GM18508 (cell line): Measurements from ENCODE around the gene MAP3K20.
"Not testable (repeated sequence)": the region's sequence is repeated elsewhere in the genome, so short reads cannot be mapped to it uniquely, and the experiment has no call there.

Source experiments
- ATAC-seq: cut with Tn5 transposase; IDR thresholded peaks from one replicate; pipeline ENCODE4 v1.9.1; 2021; ENCODE audit warnings: moderate number of reproducible peaks; ENCODE audit not compliant: insufficient read depth, unreplicated experiment

MAP3K20 gene

DNA sequence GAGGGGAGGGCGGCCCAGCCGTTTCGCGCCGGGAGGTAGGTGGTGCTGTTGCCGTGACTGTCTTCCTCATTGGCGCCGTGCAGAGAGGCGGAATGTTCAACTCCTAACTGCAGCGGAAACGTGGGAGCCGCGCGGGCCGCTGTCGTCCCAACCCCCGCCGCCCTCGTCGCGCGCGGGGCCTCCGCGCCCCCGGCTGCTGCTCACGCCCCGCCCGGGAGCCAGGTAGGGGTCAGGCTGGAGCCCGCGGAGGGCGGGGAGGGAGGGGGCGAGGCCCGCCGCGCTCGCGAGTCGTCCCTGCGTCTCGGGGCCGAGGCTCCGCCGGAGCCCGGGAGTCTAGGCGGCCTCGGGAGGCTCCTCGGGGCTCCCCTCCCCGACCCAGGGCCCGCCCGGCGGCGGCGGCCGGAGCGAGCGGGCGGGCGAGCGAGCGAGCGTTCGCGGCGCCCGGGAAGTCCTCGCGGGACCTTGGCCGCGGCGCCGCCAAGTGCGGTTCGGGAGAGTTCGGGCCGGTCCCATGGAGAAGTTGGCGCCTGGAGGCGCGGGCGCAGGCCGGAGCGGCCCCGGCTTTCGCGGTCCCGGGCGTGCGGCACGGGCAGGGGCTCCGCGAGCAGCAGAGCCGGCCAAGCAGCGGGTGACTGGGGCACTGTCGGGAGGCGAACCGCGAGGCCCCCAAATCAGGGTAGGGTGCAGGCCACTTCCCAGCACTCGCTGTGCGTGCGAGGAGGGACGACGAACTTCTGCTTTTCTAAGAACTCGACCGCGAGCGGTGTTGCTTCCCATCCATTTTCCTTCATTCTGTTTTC is at the start of gene MAP3K20:
Gene MAP3K20, plus strand, starts transcription at position 66 of the 800 bp plus-strand sequence. CDS start 15,186 bp downstream, outside the sequence.
- no peak for ATAC-seq

DNA sequence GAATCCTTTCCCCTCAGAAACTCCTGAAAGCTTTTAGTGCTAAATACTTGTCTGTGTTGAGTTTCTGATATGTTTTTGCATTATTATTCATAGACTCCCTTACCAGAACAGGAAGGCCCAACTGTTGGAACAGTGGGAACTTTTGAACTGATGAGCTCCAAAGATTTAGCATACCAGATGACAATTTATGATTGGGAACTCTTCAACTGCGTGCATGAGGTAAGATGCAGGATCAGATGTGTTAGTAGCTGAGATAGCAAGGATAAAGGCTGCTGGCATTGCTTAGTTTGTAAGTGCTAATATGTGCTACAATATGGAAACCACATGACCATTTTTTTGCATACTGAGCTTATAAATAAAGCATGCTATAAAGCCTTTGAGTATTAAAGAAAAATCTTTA is 49.2 kb upstream of the MAP3K20 start:
- ATAC-seq, result no peak

DNA sequence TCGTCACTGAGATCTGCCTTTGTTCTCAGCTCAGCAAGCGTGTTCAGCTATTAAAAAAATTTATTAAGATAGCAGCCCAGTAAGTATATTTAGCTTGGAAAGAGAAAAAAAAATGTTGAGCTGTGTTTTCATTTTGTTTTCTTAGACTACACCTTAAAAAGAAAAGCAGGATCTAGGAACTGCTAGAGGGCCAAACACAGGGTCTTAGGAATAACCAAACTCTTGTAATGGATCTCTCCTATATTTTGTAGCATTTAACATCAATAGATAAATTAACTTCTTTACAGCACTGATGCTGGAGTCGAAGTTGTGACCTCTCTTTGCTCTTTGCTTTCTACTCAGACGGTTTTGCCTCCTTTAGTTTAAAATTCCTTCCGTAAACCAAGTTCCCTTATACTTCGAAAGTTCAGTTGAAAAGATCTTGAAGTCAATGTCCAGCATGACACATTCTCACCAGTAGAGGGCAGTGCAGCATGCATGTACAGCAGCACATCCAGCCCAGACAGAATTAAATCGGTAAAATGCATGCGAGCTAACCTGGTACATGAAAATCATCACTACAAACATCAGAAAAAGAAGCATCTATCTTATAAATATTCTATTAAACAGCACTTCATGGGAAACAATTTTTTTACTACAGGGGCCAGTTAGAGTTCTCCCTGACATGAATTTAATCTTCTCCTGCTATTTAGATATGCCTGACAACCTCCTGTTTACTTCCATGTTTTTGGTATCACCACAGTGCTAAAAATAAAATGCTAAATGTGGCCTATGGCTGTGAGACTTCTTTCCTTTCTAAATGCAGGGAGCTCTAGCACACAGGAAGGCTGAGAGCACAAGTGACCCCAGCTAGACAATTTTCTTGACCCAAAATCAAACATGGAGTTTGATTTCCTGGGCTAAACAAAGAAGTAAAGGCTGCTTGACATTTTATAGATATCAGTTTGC is 48.2 kb upstream of the MAP3K20 start:
- no peak for ATAC-seq

DNA sequence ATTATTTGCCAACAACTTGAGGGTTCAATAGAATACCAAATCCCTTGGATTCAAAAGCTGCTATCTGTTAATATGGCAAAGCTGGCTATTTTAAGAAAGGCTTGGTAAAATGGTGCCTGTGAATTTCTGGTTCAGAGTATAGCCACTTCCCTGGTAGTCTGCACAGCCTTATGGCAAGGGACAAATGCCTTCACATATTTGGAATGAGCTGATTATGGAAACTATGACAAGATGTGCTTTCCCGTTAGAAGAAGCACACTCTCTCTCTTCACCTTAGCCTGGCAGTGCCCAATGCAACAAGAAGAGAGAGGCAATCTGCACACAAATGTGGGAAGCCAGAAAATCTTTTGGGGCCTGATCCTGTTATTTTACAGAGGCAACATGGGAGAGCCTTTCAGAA is 47.5 kb upstream of the MAP3K20 start:
- no peak for ATAC-seq

DNA sequence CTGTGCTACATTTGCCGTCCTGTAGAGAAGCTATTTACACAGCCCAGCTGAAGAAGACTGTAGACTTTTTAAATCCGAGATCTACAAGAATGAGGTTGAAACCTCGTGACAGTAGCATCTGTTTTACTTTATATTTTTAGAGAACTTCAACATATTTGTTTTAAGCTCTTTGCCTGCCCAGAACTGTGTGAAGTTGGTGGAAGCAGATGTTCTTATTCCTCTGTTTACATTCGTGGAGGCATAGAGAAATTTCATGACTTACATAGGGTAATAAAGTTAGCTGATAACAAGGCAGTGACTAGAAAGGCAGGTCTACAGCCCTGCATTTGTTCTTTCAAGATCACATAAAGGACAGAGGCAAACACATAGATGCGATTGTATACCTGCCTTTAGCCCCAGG is 47.0 kb upstream of the MAP3K20 start:
- no peak for ATAC-seq

DNA sequence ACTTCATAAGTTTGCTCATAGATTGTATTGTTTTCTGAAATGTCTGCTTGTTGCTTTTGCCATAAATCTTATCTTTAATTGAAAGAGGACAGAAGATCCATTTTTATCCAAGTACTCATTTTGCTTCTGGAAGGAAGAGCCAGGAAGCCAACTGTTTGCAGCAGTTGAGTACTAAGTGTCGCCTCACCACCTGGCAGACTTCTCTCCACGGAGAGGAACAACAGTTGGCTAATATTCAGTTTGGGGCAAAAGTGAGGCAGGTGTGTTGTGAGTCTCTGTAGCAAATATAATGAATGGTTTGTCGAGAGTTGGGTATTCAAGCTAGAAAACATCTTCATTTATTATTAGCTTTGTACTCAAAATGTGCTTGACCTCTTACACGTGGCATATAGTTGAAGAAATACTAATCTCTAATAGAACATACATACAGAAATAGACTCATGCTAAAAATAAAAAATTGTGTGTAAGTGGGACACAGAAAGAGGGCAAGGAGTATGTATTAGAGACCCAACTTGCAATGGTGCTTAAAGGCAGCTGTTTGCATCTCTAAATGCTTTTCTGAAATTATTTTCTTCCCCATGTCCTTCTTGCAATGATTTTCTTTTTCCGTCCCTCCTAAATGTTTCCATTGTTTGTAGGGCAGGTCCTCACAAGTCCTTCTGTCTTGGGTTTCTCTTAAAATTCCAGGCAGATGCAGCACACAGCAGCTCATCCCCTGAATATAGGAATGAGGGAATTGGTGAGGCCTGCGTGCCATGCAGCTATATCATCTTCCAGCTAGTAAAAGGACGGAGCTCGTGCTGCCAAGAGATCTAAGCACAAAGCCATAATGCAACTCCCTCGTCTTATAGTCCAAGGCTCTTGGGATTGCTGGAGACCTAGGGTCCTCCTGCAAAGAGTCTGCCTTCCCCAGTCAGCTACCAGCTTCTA is 44.8 kb upstream of the MAP3K20 start:
- ATAC-seq, result no peak

DNA sequence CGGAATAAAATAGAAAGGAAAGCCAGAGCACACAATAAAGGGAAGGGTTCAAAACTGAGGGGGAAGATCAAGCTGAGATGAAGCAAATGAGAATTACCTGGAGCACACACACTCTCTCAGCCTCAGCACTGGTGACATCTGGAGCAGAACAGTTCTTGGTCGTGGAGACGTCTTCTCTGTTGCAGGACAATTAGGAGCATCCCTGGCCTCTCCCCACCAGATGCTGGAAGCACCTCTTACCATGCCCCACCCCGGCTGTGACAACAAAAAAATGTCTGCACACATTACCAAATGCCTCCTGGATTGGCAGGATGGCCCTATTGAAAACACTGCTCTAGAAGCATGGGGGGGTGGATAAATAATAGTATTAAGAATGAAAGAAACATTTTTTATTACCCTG is 43.6 kb upstream of the MAP3K20 start:
- no peak for ATAC-seq

DNA sequence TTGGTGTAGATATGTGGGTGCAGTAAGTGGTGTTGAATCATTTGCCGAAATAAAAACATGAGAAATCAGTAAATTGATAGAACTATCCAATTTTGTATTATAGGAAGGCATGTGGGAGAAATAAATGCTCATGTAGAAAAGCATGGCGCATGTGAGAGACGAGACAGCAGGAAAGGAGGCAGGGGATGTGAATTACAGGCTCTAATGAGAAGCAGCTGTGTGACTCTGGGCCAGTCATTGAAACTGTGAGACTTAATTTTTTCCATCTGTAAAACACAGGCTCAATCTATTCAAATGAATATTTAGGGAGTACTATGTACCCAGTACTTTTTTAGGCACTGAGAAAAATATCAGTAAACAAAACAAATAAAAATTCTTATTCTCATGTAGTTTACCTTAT is 42.6 kb upstream of the MAP3K20 start:
- ATAC-seq, result no peak

DNA sequence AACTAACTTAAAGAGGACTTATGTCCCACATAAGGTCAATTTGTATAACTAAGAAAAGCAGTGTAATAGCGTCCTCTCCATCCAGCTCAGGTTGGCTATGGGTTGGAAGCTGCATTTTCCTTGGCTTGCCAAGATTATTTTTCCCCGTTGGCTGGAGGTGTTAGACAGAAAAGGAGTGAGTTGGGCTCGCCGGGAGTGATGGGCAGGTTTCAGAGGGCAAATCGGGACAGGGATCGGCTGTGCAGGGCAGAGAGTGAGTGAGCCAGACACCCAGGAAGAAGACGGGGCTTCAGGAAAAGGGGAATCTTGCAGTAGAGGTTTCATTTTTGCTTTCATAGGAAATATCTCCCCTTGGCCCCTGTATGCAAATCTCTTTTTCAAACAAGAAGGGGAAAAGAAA is 41.5 kb upstream of the MAP3K20 start:
- ATAC-seq, result no peak

DNA sequence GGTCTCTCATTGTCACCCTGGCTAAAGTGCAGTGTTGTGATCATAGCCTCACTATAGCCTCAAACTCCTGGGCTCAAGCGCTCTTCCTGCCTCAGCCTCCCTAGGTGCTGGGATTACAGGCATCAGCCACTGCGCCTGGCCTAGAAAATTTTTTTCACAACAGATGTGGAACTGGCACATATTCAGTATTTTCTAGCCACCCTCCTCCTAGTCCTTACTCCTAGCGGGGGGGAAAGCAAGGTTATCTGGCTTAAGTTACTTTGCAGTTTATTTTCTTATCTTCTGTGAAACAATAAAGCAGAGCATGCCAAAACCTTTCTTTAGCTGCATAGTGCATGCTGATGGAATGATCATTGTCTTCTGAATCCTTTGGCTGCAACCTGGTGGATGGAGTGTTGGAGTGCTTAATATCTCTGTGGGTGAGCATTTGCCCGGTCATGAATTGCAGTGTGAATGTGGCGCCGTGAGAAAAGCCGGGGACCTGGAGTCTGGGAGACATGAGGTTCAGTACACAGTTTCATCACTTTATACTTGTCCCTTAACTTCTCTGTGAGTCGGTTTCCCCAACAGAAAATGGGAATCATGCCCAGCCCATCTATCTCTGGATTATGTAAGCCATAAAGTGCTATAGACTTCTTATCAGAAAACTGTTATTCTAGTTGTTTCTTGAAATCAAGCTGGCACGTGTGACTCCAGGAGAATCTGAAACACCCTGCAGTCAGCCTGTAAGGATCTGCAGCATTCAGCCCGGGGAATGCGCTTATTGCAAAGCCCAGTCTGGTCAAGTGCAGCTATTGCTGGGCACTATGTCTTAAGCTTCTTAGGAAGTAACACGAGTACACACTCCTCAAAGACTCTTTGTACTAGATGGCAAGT is 38.2 kb upstream of the MAP3K20 start:
- no peak for ATAC-seq

DNA sequence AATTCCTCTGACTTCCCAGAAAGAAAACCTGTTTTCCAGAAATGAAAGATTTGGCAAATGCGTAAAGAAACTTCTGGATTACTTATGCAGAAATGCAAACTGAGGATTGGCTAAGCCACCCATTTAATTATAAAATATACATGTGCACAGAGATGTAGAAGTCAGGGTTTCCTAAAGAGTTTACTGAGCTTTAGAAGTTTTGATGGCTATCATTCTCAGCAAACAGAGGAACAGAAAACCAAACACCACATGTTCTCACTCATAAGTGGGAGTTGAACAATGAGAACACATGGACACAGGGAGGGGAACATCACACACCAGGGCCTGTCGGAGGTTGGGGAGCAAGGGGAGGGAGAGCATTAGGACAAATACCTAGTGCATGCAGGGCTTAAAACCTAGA is 37.4 kb upstream of the MAP3K20 start:
- not testable (repeated sequence) for ATAC-seq

DNA sequence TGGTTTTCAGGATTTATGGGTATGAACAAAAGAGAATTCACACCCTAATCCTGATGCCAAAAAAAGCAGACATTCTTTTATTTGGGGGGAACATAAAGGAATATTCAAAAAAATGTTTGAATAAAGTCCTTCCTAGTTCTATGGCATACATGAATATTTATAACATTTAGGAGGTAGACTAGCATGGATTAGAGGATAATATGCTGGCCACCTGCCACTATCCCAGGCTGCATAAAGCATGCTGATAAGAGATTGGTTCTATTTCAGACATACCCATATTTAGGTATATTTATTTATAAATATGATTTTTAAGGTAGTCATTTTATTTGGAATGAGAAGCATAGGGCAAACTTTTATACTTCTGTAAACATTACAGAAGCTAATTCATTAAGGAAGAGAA is 34.9 kb upstream of the MAP3K20 start:
- ATAC-seq, result no peak

DNA sequence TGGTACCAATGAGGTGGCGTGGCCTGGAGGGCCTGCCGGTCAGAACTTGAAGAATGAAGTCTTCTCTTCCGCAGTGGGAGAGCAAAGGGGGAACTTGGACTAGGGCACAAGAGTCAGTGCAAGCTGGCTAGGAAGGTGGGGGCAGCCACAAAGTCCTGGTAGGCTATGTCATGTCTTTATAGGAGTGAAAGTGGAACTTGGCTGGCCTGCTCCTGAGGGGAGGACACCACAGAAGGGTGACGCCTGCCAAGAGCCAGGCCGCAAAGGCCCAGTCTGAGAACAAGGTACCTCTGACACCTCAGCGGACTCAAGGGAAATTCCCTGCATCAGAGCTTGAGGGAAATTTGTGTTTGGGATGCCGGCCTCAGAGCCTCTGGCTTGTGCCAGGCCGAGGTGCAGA is 32.2 kb upstream of the MAP3K20 start:
- no peak for ATAC-seq

DNA sequence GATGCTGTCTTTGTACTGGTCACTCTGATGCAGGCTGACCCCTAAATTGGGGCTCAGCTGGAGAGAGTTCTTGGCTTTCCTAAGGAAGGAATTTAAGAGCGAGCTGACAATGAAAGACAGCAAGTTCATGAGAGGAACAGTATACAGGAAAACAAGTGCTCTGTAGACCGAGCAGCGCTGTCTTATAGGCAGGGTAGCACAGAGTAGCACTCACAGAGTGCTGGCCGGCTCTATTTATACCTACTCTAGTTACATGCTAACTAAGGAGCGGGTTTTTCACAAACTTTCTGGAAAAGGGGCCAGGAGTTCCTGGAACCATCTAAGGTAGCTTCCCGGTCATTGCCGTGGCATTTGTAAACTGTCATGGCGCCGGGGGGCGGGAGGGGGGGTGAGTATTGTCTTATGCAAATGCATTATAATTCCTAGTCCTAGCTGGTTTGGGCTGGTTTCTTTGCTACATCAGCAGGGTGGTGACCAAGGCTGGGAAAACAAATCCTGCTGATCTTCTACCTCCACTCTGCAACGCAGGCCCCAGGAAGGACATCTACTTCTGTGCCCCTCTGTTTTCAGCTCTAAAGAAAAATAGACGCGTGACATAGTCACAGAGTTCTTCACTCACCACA is 31.6 kb upstream of the MAP3K20 start:
- no peak for ATAC-seq

DNA sequence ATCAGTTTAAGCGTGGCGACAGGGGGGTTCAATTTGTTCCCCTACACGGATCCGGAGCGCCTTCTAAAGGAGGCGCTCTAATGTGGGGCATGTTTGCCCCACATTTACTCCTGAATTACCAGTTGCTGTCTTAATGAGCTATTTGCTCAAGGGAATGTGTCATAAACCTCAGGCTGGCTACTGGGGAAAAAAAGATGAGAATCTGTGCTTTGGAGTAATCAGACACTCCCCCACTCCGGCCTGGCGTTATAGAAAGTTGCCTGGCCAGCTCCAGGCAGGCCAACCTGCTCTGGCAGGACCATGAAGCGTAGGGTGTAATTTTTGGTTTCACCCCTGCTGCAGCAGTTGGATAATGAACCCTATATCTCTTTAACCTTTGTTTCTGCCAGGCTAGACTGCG is 31.0 kb upstream of the MAP3K20 start:
- ATAC-seq, result no peak

DNA sequence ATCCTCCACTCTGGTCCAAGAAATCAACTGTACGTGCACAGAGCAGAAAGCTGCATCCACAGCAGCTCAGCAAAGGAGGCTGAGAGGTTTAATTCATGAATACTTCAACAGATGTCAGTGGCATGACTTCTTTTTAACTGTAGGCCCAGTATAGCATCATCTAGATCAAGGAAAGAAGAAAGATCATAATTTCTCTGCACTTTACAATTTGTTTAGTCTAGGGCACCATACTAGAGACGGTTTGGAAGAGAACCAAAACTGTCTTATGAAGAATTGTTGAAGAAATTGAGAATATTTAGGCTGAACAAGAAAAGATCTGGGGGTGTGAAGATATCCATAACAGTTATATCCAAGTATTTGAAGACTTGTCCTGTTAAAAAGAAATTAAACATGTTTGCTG is 30.5 kb upstream of the MAP3K20 start:
- ATAC-seq, result no peak

DNA sequence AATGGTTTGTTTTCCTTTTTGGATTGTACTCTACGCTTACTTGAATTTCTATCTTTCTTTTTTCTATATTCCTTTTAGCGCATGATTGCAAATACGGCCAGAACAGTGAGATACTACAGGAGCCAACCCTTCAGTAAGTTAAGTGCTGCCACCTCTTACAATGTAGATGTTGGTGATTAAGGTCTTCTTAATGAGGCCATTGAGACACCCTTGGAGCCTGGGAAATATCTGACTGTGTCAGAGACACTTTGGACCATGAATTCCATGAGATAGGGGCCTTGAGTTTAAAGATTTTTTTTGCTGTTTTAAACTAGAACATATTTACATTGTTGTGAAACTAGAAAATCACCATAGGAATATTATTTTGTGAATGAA is 27.1 kb upstream of the MAP3K20 start:
- ATAC-seq, result no peak

DNA sequence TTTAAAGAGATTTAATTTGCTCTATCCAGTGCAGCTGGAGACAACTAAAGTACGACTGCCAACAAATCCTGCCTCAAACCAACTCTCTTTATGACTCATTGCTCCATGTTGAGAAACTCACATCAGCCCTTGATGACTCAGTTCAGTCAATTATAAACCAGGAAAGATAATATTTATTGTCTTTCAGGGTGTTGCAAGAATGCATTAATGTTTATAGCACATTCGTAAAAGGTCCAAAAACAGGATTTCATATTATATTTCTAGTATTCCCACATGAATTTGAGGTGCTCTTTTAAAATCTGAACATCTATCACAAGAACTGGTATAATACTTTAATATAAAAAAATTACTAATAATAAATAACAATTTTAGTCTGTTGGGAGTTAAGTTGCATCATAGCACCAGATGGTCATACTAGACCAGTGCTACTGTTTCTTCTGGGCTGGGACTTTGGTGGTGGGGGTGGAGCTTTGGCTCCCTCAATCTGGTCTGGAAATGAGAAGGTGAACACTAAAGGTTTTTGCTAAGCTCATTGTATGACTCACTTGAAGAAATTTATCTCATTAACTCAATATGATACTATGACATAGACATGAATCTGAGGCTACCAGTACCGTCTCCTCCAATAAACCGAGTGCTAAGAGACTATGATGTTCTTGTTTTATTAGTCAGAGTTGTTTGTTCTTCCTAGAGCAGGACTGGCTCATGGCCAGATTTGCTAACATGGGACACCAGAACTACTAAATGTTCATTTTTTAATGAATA is 26.6 kb upstream of the MAP3K20 start:
- peak; percentile 85 for ATAC-seq
